Hindlimb muscle (tissue), 1 donor: ENCODE data around the gene LCK. TPM values are rescaled to one million over a fixed set of nuclear protein-coding genes. Genes with fewer than 3 reads are reported as not detected.

Experiments used
- DNase-seq: peaks from one replicate; pipeline ENCODE4 v3.0.0-alpha.2; 2013
- polyA plus RNA-seq: library from polyadenylated mRNA; unstranded; fragments of 120-200 nt; gene quantifications from one replicate; pipeline ENCODE4 v1.2.1, GENCODE V29; 2013; ENCODE audit not compliant: insufficient read length

The LCK gene
- polyA plus RNA-seq, 1 donor: 0.89 TPM

- no peak for DNase-seq
Measured at GRCh38 chr1:32329931-32330466, 78.9 kb downstream of the LCK start.

- no peak for DNase-seq
Measured at GRCh38 chr1:32330558-32331151, 79.6 kb downstream of the LCK start.

DNA sequence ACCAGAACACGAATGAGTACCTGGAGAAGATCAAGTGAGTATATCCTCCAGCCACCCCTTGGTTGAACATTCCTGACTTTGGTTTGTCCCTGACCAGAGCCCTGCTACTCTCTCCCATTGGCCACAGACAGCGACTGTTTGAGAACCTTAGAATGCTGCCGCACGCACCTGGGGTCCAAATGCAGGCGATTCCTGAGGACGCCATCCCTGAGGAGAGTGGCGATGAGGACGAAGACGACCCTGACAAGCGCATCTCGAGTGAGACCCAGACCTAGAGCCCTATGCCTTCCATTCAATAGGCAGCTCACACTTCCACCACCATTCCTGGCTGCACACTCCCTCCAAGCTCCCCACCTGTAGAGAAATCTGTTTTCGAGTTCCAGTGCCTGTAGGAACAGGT lies 80.5 kb downstream of the LCK start:
- no peak for DNase-seq

- no peak for DNase-seq
Measured at GRCh38 chr1:32332290-32333079, 81.4 kb downstream of the LCK start.

DNA sequence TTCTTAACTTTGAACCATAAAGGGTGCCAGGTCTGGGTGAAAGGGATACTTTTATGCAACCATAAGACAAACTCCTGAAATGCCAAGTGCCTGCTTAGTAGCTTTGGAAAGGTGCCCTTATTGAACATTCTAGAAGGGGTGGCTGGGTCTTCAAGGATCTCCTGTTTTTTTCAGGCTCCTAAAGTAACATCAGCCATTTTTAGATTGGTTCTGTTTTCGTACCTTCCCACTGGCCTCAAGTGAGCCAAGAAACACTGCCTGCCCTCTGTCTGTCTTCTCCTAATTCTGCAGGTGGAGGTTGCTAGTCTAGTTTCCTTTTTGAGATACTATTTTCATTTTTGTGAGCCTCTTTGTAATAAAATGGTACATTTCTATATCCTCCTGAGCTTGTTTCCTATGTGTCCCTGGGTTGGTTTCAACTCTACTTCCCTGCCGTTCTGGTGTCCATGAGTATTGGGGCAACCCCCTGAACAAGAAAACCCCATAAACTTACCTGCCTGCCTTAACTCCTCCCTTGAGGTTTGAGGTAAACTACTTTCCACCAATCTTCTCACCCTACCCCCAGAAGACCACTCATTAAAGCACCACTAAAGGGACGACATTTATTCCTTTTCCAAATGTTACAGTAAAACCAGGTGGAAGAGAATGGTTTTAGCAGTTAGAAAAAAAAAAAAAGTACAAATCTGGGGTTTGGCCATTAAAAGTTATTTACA lies 82.3 kb downstream of the LCK start:
- DNase-seq: no peak

GRCh38 chr1:32334274-32334861 lies 83.3 kb downstream of the LCK start:
- DNase-seq: no peak

- DNase-seq: peak; percentile 58
Measured at GRCh38 chr1:32334864-32335534, 83.9 kb downstream of the LCK start.

- DNase-seq: no peak
Measured at GRCh38 chr1:32335535-32335789, 84.4 kb downstream of the LCK start.

Other genes starting within 250 kb of the LCK start
- 138 TPM for gene KHDRBS1, start 237.4 kb upstream of the LCK start, polyA plus RNA-seq
- gene TMEM39B, start 178.3 kb upstream of the LCK start, polyA plus RNA-seq: 15.8 TPM
- gene KPNA6, start 143.2 kb upstream of the LCK start, polyA plus RNA-seq: 25.6 TPM
- 30.8 TPM for gene TXLNA, start 71.6 kb upstream of the LCK start, polyA plus RNA-seq
- 44.2 TPM for gene CCDC28B, start 50.7 kb upstream of the LCK start, polyA plus RNA-seq
- 3.8 TPM for gene IQCC, start 45.6 kb upstream of the LCK start, polyA plus RNA-seq
- 0.67 TPM for gene DCDC2B, start 42.2 kb upstream of the LCK start, polyA plus RNA-seq
- 11.3 TPM for gene TMEM234, start 28.9 kb upstream of the LCK start, polyA plus RNA-seq
- gene EIF3I, start 28.9 kb upstream of the LCK start, polyA plus RNA-seq: 149 TPM
- 7.6 TPM for gene FAM167B, start 4.0 kb upstream of the LCK start, polyA plus RNA-seq
- gene HDAC1, start 40.8 kb downstream of the LCK start, polyA plus RNA-seq: 43.7 TPM
- 173 TPM for gene MARCKSL1, start 85.0 kb downstream of the LCK start, polyA plus RNA-seq
- 7.4 TPM for gene FAM229A, start 111.2 kb downstream of the LCK start, polyA plus RNA-seq
- 3.3 TPM for gene TSSK3, start 111.3 kb downstream of the LCK start, polyA plus RNA-seq
- gene BSDC1, start 143.2 kb downstream of the LCK start, polyA plus RNA-seq: 39.8 TPM
- gene ZBTB8B, start 213.8 kb downstream of the LCK start, polyA plus RNA-seq: 0.14 TPM